Measurements from ENCODE around the gene FFAR1. TPM values are rescaled to one million over a fixed set of nuclear protein-coding genes. Genes with fewer than 3 reads are reported as not detected.

The FFAR1 gene
- polyA plus RNA-seq, 3 donors: 0.04 TPM; not detected in 2

- peaks cover 0 to 18% (median 8%) of the 10 kb centered on the region in 3 donors for H3K27me3 Mint-ChIP-seq (ENCODE audit: low read depth in 3 of 3)
- H3K27me3 ChIP-seq (ENCODE audit: control insufficient read depth in 2 of 2, insufficient read depth in 2 of 2, low read length in 2 of 2): no peaks in the 10 kb centered on the region
Measured at GRCh38 chr19:35362261-35363000, 14.7 kb downstream of the FFAR1 start.

GRCh38 chr19:35363001-35363590 is 15.4 kb downstream of the FFAR1 start:
- Histone ChIP-seq H3K4me1 (ENCODE audit: control insufficient read depth in 1 of 2, insufficient read depth in 2 of 2, low read length in 2 of 2) (peaks cover 4 to 5% of the 10 kb centered on the region in 2 donors), H4K20me1 (ENCODE audit: insufficient read depth, low read length) (no peaks in the 10 kb centered on the region), H3K36me3 (replicated peaks in 1 of 2; ENCODE audit: control insufficient read depth in 1 of 2, insufficient read depth in 2 of 2, low read length in 2 of 2) (no peaks in the 10 kb centered on the region), H3K4me2 (replicated peaks; ENCODE audit: extremely low read depth, low read length, poor library complexity, severe bottlenecking) (no peak overlapping the region), H2AFZ (ENCODE audit: insufficient read depth, low read depth, low read length, poor library complexity, severe bottlenecking) (no peak overlapping the region), H3K9me3 (replicated peaks in 1 of 2; ENCODE audit: control insufficient read depth in 1 of 2, insufficient read depth in 1 of 2, low read length in 2 of 2) (no peaks in the 10 kb centered on the region), H3K27me3 (ENCODE audit: control insufficient read depth in 2 of 2, insufficient read depth in 2 of 2, low read length in 2 of 2) (peaks cover 0 to 4% of the 10 kb centered on the region in 2 donors), H3K27ac (ENCODE audit: low read depth in 1 of 2, low read length in 2 of 2) (no peak overlapping the region), H3K9ac (ENCODE audit: insufficient read depth, low read length, poor library complexity, severe bottlenecking) (no peak overlapping the region), H3K79me2 (ENCODE audit: insufficient read depth, low read length) (no peaks in the 10 kb centered on the region), H3K4me3 (replicated peaks in 1 of 3; ENCODE audit: low read depth in 2 of 3, low read length in 3 of 3) (no peak overlapping the region)
- intact Hi-C loops (cut with micrococcal nuclease): no loop called here
- Mint-ChIP-seq H3K36me3 (no peaks in the 10 kb centered on the region), H3K4me1 (peaks cover 6% of the 10 kb centered on the region), H3K27me3 (ENCODE audit: low read depth in 3 of 3) (peaks cover 0 to 18% (median 8%) of the 10 kb centered on the region in 3 donors), H3K9me3 (peaks cover 0 to under 1% (median 0%) of the 10 kb centered on the region in 7 donors), H3K4me3 (no peak overlapping the region), H3K27ac (peak overlapping the region in 1 of 7 donors; percentile 40)
- WGBS (ENCODE audit: insufficient coverage): 95% methylated on average over 6 of the region's 11 CpGs
- no peak for DNase-seq
- TF ChIP-seq CTCF (IDR thresholded peaks at IDR 0.05): no peak

More at GRCh38 chr19:35362261-35363000, 14.7 kb downstream of the FFAR1 start:
- Histone ChIP-seq H3K9ac (ENCODE audit: insufficient read depth, low read length, poor library complexity, severe bottlenecking) (no peak overlapping the region), H3K36me3 (replicated peaks in 1 of 2; ENCODE audit: control insufficient read depth in 1 of 2, insufficient read depth in 2 of 2, low read length in 2 of 2) (no peaks in the 10 kb centered on the region), H4K20me1 (ENCODE audit: insufficient read depth, low read length) (no peaks in the 10 kb centered on the region), H3K4me1 (ENCODE audit: control insufficient read depth in 1 of 2, insufficient read depth in 2 of 2, low read length in 2 of 2) (peaks cover 11 to 12% of the 10 kb centered on the region in 2 donors), H3K79me2 (ENCODE audit: insufficient read depth, low read length) (no peaks in the 10 kb centered on the region), H2AFZ (ENCODE audit: insufficient read depth, low read depth, low read length, poor library complexity, severe bottlenecking) (no peak overlapping the region), H3K27ac (ENCODE audit: low read depth in 1 of 2, low read length in 2 of 2) (no peak overlapping the region), H3K4me2 (replicated peaks; ENCODE audit: extremely low read depth, low read length, poor library complexity, severe bottlenecking) (no peak overlapping the region), H3K9me3 (replicated peaks in 1 of 2; ENCODE audit: control insufficient read depth in 1 of 2, insufficient read depth in 1 of 2, low read length in 2 of 2) (no peaks in the 10 kb centered on the region), H3K4me3 (replicated peaks in 1 of 3; ENCODE audit: low read depth in 2 of 3, low read length in 3 of 3) (no peak overlapping the region)
- no peaks in the 10 kb centered on the region for H3K36me3 Mint-ChIP-seq
- intact Hi-C loops (cut with micrococcal nuclease): no loop called here
- H3K9me3 Mint-ChIP-seq: no peaks in the 10 kb centered on the region
- TF ChIP-seq CTCF (IDR thresholded peaks at IDR 0.05): no peak
- no peak overlapping the region for H3K4me3 Mint-ChIP-seq
- H3K27ac Mint-ChIP-seq: peak overlapping the region in 1 of 7 donors; percentile 40
- 93% methylated on average over 4 of the region's 14 CpGs for WGBS (ENCODE audit: insufficient coverage)
- H3K4me1 Mint-ChIP-seq: peaks cover 13% of the 10 kb centered on the region
- DNase-seq: no peak
